NCI-H524 treated with DMSO at 0.1 percent for 48 hours (cell line): ENCODE measurements around the gene SLC36A2.

Experiments
- DNase-seq: peaks from one replicate; lab custom pipeline; 2025; lab: John Stamatoyannopoulos, UW

Gene SLC36A2

DNA sequence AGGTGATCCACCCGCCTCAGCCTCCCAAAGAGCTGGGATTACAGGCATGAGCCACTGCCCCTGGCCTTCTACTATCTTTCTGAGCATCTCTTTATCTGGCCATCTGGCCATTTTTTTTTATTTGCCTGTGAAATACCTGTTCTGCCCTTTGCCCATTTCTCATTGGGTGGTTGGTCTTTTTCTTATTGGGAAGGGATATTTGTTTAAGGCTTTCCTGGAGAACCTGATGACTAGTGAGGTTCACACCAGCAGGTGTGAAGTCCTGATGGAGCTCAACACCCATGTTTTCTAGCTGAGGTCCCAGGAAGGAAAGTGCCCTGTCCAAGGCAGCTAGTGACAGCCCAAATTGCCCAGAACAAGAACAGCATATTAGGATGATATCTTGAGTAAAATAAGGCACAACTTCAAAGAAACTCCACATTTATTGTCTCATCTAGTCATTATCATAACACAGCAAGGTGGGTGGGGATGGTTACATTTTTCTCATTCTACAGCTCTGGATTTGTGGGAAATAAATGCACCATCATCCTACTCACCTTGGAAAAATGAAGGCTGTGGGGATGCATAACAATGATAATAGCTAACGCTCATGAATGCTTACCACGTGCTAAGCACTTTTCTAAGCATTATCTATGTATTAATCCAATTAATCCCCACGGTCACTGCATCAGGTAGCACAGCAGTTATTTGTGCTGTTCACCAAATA is 64.1 kb downstream of the SLC36A2 start:
- no peak for DNase-seq

- DNase-seq: no peak
Measured at GRCh38 chr5:151281001-151281639, 66.2 kb downstream of the SLC36A2 start.

DNA sequence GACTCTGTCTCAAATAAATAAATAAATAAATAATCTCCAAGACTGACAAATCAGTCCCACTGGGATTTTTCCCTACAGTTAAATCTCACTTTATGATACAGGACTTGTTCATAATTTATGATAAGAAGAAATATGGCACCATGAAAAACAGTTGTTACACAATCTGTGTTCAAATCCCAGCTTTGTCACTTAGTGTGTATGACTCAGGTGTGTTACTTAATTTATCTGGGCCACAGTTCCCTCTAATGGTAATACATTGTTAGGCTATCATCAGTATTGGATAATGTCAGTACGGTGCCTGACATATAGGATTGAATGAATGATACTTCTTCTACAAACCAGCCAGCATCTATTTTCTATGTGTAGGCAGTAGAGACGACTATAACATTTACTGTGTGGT is 66.9 kb downstream of the SLC36A2 start:
- DNase-seq: no peak

GRCh38 chr5:151278845-151279244 is 68.5 kb downstream of the SLC36A2 start:
- no peak for DNase-seq

- DNase-seq: no peak
Measured at GRCh38 chr5:151275803-151276202, 71.6 kb downstream of the SLC36A2 start.

- no peak for DNase-seq
Measured at GRCh38 chr5:151274666-151275065, 72.7 kb downstream of the SLC36A2 start.

DNA sequence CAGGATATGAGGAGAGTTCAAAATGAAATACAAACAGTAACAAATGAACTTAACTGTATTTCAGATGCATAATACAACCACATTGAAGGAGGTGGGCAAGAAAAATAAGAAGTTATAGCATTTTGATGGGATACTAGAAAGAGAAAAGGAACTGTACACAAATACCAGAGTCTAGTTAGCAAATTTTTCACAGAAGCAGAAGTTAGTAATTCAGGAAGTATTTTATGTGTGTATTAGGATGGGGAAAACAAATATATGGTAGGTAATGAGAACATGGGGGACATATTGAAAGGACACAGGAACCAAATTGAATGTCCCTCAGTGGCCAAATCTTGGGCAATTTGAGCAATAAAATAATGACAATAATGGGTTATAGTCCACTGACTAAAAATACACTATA is 76.0 kb downstream of the SLC36A2 start:
- DNase-seq: no peak

DNA sequence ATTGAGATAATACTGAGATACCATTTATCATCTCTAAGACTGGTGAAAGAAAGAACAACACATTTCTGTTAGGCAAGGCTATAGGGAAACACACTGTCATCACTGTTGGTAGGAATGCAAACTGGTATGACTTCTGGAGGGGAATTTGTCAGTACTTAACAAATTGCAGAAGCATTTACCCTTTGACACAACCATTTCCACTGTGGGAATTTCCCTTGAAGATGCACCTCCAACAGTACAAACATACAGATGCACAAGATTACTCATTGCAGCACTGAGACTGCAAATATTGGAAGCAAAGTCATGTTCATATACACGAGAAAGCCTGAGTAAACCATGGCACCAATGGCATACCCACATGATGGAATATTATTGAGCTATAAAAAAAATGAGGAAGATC is 76.8 kb downstream of the SLC36A2 start:
- DNase-seq: no peak

GRCh38 chr5:151267491-151268260 is 79.7 kb downstream of the SLC36A2 start:
- no peak for DNase-seq
